Neural cell (in vitro differentiated cells): ENCODE results near the gene DENND1A. TPM values are rescaled to one million over a fixed set of nuclear protein-coding genes. Genes with fewer than 3 reads are reported as not detected.

Experiments used
- H2AFZ ChIP-seq: fragments of 200-600, 300-800 bp; sonication (generic), shearing (Covaris generic); 2 replicates; pipeline ENCODE4 v1.6.0; 2014; ENCODE audit warnings: low read depth, mild to moderate bottlenecking, antibody characterized with exemption, low read length, moderate library complexity
- H3F3A ChIP-seq: fragments of 200-600 bp; shearing (Covaris generic); 2 replicates; pipeline ENCODE4 v1.6.1; 2016; ENCODE audit warnings: mild to moderate bottlenecking, moderate library complexity, mixed read lengths, antibody characterized with exemption, low read length; ENCODE audit not compliant: insufficient read depth, poor library complexity, severe bottlenecking
- H3K27ac ChIP-seq: fragments of 200-600, 300-800 bp; sonication (generic), shearing (Covaris generic); 2 replicates; pipeline ENCODE4 v1.5.1; 2014; ENCODE audit warnings: mild to moderate bottlenecking, low read length, moderate library complexity
- H3K27me3 ChIP-seq: fragments of 300-800, 200-600 bp; sonication (generic), shearing (Covaris generic); 2 replicates; pipeline ENCODE4 v1.6.0; 2014; ENCODE audit warnings: mild to moderate bottlenecking, low read depth, low read length, moderate library complexity; ENCODE audit not compliant: insufficient read depth
- H3K36me3 ChIP-seq: fragments of 300-800, 200-600 bp; sonication (generic), shearing (Covaris generic); 2 replicates; pipeline ENCODE4 v1.5.1; 2014; ENCODE audit warnings: mild to moderate bottlenecking, antibody characterized with exemption, low read length, moderate library complexity; ENCODE audit not compliant: insufficient read depth
- H3K4me2 ChIP-seq: fragments of 300-800, 200-600 bp; sonication (generic), shearing (Covaris generic); 2 replicates; pipeline ENCODE4 v1.6.0; 2014; ENCODE audit warnings: mild to moderate bottlenecking, low read length
- H3K4me3 ChIP-seq: fragments of 300-800, 200-600 bp; sonication (generic), shearing (Covaris generic); 2 replicates; pipeline ENCODE4 v1.5.1; 2014; ENCODE audit warnings: mild to moderate bottlenecking, low read length, moderate library complexity
- H3K79me2 ChIP-seq: fragments of 200-600 bp; shearing (Covaris generic); replicated peaks from 2 replicates; pipeline ENCODE4 v1.6.0; 2014; ENCODE audit warnings: mild to moderate bottlenecking, low read length, moderate library complexity; ENCODE audit not compliant: insufficient read depth
- H3K9ac ChIP-seq: fragments of 300-800, 200-600 bp; sonication (generic), shearing (Covaris generic); 2 replicates; pipeline ENCODE4 v1.6.1; 2016; ENCODE audit warnings: mild to moderate bottlenecking, low read length, mixed read lengths
- H3K9me2 ChIP-seq: fragments of 200-600 bp; shearing (Covaris generic); 2 replicates; pipeline ENCODE4 v1.6.1; 2016; ENCODE audit warnings: mild to moderate bottlenecking, low read length, mixed read lengths; ENCODE audit not compliant: insufficient read depth
- H3K9me3 ChIP-seq: fragments of 200-600, 300-800 bp; sonication (generic), shearing (Covaris generic); 2 replicates; pipeline ENCODE4 v1.6.1; 2016; ENCODE audit warnings: mild to moderate bottlenecking, mixed run types, low read length, moderate library complexity, mixed read lengths
- H4K20me1 ChIP-seq: fragments of 200-600 bp; shearing (Covaris generic); 2 replicates; pipeline ENCODE4 v1.6.1; 2016; ENCODE audit warnings: mild to moderate bottlenecking, mixed run types; ENCODE audit not compliant: insufficient read depth
- CTCF ChIP-seq: fragments of 450-650 bp; IDR thresholded peaks from 2 replicates; pipeline ENCODE4 v1.5.1; 2014; ENCODE audit warnings: antibody characterized with exemption, mild to moderate bottlenecking, moderate library complexity; ENCODE audit not compliant: poor library complexity, severe bottlenecking
- EP300 ChIP-seq: fragments of 450-650 bp; conservative IDR thresholded peaks from 2 replicates; pipeline ENCODE4 v1.6.1; 2014; ENCODE audit warnings: antibody characterized with exemption, mild to moderate bottlenecking, moderate library complexity; ENCODE audit not compliant: poor library complexity, severe bottlenecking
- EZH2 ChIP-seq: fragments of 200-600, 300-800 bp; shearing (Covaris generic), sonication (generic); IDR thresholded peaks from 2 replicates; pipeline ENCODE4 v1.6.1; 2014; ENCODE audit warnings: antibody characterized with exemption, low read length, borderline replicate concordance, mild to moderate bottlenecking; ENCODE audit not compliant: insufficient read depth, poor library complexity, severe bottlenecking
- MXI1 ChIP-seq: fragments of 450-650 bp; conservative IDR thresholded peaks from 2 replicates; pipeline ENCODE4 v1.6.1; 2014; ENCODE audit warnings: antibody characterized with exemption, mild to moderate bottlenecking; ENCODE audit not compliant: poor library complexity, severe bottlenecking
- POLR2AphosphoS5 ChIP-seq: IDR thresholded peaks from 2 replicates; pipeline ENCODE4 v1.6.1; 2012
- RAD21 ChIP-seq: fragments of 450-650 bp; conservative IDR thresholded peaks from 2 replicates; pipeline ENCODE4 v1.6.1; 2014; ENCODE audit warnings: antibody characterized with exemption, mild to moderate bottlenecking, moderate library complexity
- REST ChIP-seq: IDR thresholded peaks from 2 replicates; pipeline ENCODE4 v1.6.1; 2012; ENCODE audit warnings: borderline replicate concordance
- SMC3 ChIP-seq: fragments of 450-650 bp; conservative IDR thresholded peaks from 2 replicates; pipeline ENCODE4 v1.6.1; 2014; ENCODE audit warnings: antibody characterized with exemption, mild to moderate bottlenecking, moderate library complexity; ENCODE audit not compliant: poor library complexity
- TAF1 ChIP-seq: IDR thresholded peaks from 2 replicates; pipeline ENCODE4 v1.6.1; 2012; ENCODE audit warnings: low read depth
- polyA plus RNA-seq: library from polyadenylated mRNA; depleted of rRNA; stranded (reverse); fragments of >200 nt; gene quantifications from 2 replicates; pipeline ENCODE4 v1.2.3, GENCODE V29; 2014

Gene DENND1A
- polyA plus RNA-seq, 1 donor from 2014 or later: 2.3 TPM

- H3K9me3 ChIP-seq: no peaks in the 10 kb centered on the region
- no peak overlapping the region for H3K4me2 ChIP-seq
- no peak overlapping the region for H3K9ac ChIP-seq
- no peaks in the 10 kb centered on the region for H3F3A ChIP-seq
- no peaks in the 10 kb centered on the region for H3K27me3 ChIP-seq
- no peaks in the 10 kb centered on the region for H3K79me2 ChIP-seq
- H3K4me3 ChIP-seq: no peak overlapping the region
- no peak for TF ChIP-seq TAF1
- H4K20me1 ChIP-seq: no peaks in the 10 kb centered on the region
- H3K27ac ChIP-seq: no peak overlapping the region
- H2AFZ ChIP-seq: no peak overlapping the region
- no peaks in the 10 kb centered on the region for H3K36me3 ChIP-seq
- H3K9me2 ChIP-seq: no peaks in the 10 kb centered on the region
Observed at GRCh38 chr9:123411636-123412035, 518.3 kb downstream of the DENND1A start.

GRCh38 chr9:123411191-123411590, 518.7 kb downstream of the DENND1A start:
- Histone ChIP-seq H3K79me2 (no peaks in the 10 kb centered on the region), H4K20me1 (no peaks in the 10 kb centered on the region), H3K4me3 (no peak overlapping the region), H3K36me3 (no peaks in the 10 kb centered on the region), H3K9ac (no peak overlapping the region), H3K4me2 (no peak overlapping the region), H3K9me2 (no peaks in the 10 kb centered on the region), H3K27me3 (no peaks in the 10 kb centered on the region), H3F3A (no peaks in the 10 kb centered on the region), H3K9me3 (no peaks in the 10 kb centered on the region), H3K27ac (no peak overlapping the region), H2AFZ (no peak overlapping the region)
- TF ChIP-seq POLR2AphosphoS5: no peak
- no peak for TF ChIP-seq REST
- no peak for TF ChIP-seq RAD21
- no peak for TF ChIP-seq EP300
- no peak for TF ChIP-seq TAF1
- no peak for TF ChIP-seq MXI1
- TF ChIP-seq CTCF: no peak
- no peak for TF ChIP-seq SMC3

DNA sequence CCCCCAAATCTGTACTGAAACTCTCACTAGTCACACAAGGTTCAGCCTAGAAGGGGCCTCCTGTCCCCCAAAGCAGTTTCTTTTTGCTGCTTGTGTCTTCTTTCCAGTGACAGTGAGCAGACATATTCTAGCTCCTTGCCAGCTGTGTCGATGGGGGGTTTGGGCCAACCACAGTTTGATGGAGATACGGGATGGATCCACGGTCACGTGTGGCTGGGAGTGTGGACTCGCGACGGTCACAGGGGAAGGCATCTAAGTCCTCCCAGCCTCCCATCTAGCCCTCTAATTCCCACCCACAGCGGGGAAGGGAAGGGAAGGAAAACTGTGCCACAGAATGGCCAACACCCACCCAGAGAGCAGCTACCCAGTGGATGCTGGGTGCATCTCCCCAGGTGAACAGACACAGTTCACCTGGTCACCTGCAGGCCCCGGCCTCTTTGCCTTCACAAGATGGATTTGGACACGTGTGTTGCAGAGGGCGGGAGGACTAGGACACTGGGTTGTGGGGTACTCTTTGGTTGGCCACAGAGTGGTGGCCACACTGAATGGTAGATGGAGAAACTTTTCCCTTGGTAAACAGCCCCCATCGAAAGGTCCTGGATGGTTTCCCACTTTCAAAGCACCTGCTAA, 519.5 kb downstream of the DENND1A start:
- no peak for TF ChIP-seq REST
- no peak for TF ChIP-seq EZH2
- no peak for TF ChIP-seq CTCF
- no peak for TF ChIP-seq POLR2AphosphoS5
- no peak for TF ChIP-seq RAD21
- TF ChIP-seq SMC3: no peak
- no peak for TF ChIP-seq MXI1
- TF ChIP-seq EP300: no peak
- TF ChIP-seq TAF1: no peak
- Histone ChIP-seq H3K9ac (no peak overlapping the region), H3K9me3 (no peaks in the 10 kb centered on the region)

More for the DNA sequence above, 519.5 kb downstream of the DENND1A start:
- H4K20me1 ChIP-seq: no peaks in the 10 kb centered on the region
- H3K79me2 ChIP-seq: no peaks in the 10 kb centered on the region
- H3K9me2 ChIP-seq: no peaks in the 10 kb centered on the region
- no peak overlapping the region for H3K4me3 ChIP-seq
- H3K36me3 ChIP-seq: no peaks in the 10 kb centered on the region
- H3K27me3 ChIP-seq: no peaks in the 10 kb centered on the region
- no peaks in the 10 kb centered on the region for H3F3A ChIP-seq
- no peak overlapping the region for H3K27ac ChIP-seq
- no peak overlapping the region for H3K4me2 ChIP-seq
- H2AFZ ChIP-seq: no peak overlapping the region
